Hematopoietic multipotent progenitor cell treated with erythropoietin and hydrocortisone succinate and interleukin-3 and kit ligand, for 8 days (in vitro differentiated cells): ENCODE results near the gene AGRN.
"Not testable (repeated sequence)": the region's sequence is repeated elsewhere in the genome, so short reads cannot be mapped to it uniquely, and the experiment has no call there.

Experiments used
- DNase-seq: peaks from one replicate; pipeline ENCODE4 v3.0.0-alpha.2; 2015

Gene AGRN

GRCh38 chr1:1098681-1099421, 78.9 kb downstream of the AGRN start:
- no peak for DNase-seq

GRCh38 chr1:1099506-1100183, 79.7 kb downstream of the AGRN start:
- no peak for DNase-seq

- DNase-seq, result no peak
Measured at GRCh38 chr1:1100296-1100695, 80.4 kb downstream of the AGRN start.

- no peak for DNase-seq
Measured at GRCh38 chr1:1101503-1101902, 81.6 kb downstream of the AGRN start.

DNA sequence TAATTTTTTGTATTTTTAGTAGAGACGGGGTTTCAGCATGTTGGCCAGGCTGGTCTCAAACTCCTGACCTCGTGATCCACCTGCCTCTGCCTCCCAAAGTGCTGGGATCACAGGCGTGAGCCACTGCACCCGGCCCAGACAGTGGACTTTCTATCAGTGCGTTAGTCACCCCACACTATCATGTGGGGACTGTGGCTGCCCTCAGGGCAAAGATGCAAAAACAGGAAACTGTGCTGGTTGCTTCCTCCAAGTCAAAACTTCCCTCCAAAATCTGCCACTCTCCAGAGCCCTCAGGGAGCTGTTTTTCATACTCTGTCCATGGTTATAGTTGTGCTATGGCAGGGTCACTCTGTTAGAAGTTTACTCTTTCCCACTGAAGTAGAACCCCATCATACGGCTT, 84.2 kb downstream of the AGRN start:
- DNase-seq, result not testable (repeated sequence)
